DMS153 treated with DMSO at 0.1 percent for 48 hours (cell line): Measurements from ENCODE around the gene CCDC80.

Experiments used
- DNase-seq: peaks from one replicate; lab custom pipeline; 2025; ENCODE audit not compliant: unreplicated experiment; lab: John Stamatoyannopoulos, UW

CCDC80 gene

DNA sequence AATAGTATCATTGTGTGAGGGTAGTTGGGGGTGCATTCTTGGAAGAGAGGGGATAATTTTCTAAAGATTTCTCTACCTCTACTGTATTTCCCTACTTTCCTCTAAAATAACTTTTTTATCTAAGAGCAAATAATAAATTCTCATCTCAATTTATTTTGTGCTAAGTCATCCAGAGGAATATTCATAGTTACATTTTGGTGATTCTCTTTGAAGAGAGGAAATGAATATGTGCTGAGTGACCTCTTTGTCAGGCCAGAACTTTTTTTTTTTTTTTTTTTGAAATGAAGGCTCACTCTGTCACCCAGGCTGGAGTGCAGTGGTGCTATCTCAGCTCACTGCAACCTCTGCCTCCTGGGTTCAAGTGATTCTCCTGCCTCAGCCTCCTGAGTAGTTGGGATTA is 15.1 kb upstream of the CCDC80 start:
- no peak for DNase-seq

DNA sequence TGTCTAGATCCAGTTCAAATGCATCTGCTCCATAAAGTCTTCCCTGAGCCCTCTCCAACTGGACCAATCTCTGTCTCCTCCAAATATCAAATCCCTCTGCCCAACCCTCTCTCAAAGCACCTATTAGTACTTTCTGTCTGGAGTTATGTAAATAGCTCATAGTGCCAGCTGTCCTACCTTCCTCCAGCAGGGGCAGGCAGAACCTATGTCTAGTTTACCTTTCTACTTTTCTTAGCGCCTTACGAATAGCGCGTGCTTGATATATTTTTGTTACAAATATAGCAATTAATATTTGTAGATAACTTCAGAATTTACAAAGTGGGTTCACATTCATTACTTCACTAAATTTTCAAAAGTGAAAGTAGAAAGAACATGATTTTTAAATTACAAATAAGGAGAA is 14.0 kb upstream of the CCDC80 start:
- no peak for DNase-seq

DNA sequence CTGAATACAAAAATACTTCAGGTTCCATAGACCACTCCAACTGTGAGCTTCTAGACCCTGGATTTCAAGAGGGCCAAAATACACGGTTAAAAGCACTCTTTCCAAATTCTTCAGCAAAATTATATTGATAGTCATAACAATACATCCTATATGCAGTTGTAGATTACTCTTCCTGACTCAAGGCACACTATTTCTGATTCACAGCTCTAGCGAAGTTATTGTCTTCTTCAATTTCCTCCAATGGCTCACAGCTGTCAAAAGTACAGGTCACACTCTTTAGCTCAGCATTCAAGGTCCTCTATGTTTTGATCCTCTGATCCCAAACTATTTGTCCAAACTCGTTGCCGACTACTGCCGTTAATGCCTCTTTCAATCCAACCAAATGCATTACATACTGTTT is 13.5 kb upstream of the CCDC80 start:
- DNase-seq = no peak

DNA sequence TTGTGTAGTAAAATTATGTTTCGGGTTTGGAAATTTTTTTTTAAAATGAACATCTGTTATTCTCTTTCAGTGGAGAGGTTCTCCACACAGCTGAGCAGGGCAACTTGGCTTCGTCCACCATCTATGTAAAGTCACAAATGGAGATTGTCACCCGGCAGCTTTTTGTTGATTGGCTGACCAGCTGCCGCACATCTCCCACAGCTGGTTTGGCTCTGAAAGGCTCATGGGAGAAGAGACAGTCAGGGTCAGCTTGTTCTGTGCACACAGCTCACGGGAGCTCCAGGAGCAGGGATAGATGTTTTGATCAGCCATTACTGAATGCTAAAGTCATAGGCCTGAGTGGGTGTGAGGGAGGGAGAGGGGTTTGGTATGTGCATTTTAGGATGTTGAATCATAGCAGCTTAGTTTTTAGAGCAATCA is 12.9 kb upstream of the CCDC80 start:
- DNase-seq = no peak

DNA sequence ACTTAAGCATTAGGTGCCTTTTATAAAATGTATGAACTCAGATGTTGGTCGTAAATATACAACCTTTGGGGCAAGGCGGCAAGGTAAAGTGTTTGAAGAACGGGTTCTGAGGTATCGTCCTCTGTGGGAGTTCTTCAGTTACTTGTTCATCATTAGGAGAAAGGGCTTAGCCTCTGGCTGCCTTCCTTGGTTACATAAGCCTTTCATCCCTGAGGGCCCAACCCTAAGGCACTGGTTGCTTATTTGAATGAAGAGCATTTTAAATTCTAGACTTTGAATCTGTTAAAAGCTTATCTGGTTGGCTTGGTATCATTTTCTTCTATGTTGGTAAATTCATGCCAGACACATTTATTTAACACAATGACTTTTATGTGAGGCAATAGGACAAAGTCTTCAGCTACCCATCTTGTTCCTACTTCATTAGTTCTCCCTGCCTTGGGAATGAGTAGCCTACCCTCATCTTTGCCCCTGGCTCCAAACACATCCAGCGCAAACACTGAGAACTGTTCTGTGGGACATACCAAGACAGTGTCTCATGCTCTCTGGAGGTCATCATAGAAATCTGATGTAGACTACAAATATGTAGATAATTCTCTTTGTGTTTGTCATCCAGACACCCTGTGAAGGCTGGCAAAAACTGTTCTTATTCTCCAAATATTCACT is 12.4 kb upstream of the CCDC80 start:
- DNase-seq = no peak

DNA sequence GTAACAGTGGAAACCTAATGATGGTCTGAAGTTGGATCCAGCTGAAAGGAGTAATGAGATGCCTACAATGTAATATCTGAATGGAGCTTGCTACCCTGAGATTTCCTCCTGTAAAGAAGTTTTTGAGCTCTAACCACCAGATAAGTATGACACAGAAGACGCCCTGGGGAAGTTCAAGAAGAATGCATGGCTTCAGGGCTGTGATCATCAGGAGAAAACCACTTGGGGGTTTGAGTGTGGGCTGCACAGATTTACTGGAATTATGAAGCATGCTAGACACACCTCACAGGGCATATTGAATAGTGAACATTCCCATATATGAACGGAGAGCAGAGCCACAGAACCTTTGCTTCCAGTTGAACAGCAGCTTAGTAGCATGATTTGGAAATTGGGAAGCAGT is 10.6 kb upstream of the CCDC80 start:
- no peak for DNase-seq

DNA sequence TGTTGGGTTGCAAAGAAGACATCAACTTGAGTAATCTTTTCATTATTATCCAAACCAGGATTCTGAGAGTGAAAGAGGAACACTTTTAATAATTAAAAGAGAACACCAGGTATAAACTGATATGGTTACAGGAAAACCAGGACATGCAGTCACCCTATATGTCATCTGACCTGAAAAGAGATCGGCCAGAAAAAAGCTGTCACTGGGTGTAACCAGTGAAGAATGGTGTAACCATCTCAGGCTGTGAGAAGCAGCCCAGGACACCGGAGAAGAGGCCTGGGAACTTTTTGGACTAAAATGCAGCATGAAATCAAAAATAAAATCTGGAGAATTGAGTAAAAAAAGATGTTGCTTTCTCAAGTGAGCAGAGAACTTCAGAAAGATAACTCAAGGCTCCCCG is 10.1 kb upstream of the CCDC80 start:
- DNase-seq = no peak

DNA sequence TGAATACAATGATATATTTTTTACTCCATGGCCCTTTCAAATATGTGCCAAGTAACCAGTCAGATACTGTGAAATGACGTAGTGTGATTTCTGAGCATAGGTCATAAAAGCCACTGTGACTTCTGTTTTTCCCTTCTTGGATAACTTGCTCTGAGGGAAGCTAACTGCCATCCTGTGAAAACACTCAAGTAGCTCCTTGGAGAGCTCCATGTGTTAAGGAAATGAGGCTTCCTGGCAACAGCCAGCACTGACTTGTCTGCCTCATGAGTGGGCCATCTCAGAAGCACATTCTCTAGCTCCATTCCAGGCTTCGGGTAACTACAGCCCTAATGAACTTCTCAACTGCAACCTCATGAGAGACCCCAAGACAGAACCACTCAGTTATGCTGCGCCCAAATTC is 9.5 kb upstream of the CCDC80 start:
- DNase-seq = no peak

DNA sequence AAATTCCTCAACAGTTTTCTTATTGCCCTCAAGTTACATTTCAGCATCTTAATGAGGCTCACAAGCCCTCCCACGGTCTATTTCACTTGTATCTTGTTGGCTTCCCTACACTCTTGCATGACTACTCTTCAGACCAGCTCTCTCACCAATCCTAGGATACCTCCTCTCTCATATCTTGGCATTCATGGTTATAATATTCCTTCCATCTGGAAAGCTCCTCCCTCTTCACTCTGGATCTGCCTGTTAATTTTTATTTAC is 8.5 kb upstream of the CCDC80 start:
- no peak for DNase-seq

DNA sequence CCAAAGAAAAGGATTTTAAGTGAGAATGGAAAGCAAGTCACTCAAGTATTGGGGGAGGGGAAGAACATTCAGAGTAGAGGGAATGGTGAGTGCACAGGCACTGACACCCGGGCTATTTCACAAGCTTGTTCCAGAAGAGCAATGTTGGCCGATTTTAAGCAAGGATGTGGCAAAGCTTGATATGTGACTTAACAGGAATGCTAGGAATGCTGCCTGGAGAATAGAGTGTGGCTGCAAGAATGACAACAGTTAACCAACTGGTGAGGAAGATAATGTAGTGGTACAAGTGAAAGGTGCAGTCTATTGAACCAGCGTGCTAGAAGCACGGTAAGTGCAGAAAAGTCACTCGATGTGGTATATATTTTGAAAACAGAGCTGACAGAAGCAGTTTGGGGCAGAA is 6.2 kb upstream of the CCDC80 start:
- DNase-seq = no peak

DNA sequence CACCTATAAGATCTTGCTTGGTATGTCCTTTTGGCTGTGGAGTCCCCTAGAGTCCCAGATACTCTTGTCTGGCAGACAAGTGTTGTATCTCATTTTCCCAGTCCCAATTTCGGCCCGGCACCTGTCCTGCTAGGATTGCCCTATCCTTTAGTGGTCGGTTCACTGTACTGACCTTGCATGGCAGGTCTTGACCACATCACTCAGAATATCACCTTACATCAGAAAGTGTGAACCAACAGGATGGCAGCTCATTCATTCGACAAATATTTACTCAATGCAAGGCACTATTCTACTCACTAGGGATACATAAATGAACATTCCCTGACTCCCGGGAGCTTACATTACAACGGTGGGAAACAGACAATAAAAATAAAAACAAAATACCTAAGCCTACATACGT is 5.7 kb upstream of the CCDC80 start:
- DNase-seq = no peak

DNA sequence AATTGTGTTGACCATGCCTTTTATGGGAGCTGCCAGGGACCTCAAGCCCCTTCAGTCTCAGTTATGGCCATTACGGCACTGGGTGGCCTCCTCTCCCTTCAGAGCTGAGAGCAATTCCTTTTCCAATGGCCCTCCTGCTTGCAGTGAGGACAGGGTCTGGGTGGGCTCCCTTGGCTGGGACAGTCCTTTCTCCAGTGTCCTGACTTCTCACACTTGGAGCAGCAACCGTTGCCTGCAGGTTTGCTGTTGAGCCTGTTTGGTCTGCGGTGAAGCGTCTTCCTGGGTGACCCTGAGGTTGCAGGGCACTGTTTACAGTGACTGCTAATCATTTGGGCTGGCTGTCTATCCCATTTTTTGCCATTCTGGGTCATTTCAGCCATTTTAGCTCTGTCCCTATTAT is 3.5 kb upstream of the CCDC80 start:
- no peak for DNase-seq

DNA sequence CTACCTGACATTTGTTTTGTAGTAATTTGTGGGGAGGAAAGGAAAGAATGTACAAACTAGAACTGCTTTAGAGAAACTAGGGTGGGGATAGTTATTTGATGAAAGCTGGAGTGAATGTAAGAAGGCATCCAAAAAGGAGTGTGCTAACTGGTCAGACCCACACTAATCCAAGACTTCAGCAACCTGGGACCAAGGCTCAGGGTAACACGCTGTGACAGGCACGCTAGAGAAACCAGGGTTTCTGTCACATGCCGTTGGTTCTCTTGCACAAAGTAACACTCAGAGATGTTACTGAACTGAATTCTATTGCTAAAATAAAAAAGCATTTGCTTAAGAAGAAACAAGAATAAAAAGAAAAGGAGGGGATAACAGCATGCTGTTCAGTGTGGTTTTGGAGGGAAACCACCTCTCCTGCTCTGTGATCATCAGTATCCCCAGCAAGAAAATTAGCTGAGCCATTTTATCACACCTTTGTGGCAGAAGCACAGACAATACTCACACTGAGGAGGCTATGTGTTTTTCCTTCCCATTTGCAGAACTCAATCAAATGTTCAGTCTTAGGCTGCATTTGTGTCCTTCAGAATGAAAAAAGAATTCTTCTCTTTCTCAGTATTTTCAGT is 2.8 kb upstream of the CCDC80 start:
- DNase-seq = no peak

DNA sequence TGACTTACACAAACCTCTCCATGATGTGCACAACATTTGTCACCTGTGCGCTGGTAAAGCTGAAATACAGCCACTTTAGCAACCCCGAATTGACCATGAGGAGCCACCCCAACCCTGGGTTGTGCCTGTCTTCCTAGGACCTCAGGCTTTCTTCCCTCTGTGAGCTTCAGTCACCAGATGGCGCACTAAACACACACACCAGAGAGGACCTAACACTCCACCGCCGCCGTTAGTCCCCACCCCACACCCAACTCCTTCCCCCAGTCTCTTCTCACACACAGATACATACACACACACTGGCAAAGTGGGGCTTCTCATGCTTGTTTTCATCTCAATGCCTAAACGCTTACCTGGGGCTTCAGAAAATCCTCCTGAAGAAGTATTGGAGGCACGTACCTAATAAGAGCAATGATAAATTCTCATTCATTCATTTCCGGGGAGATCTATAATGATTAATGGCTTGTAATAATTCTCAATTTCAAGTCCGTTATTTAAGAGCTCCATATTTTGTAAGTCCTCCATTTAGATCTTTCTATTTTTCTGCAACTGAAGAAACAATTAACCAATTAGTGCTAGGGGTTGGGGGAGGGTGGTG is 2.1 kb upstream of the CCDC80 start:
- DNase-seq = peak; percentile 88

DNA sequence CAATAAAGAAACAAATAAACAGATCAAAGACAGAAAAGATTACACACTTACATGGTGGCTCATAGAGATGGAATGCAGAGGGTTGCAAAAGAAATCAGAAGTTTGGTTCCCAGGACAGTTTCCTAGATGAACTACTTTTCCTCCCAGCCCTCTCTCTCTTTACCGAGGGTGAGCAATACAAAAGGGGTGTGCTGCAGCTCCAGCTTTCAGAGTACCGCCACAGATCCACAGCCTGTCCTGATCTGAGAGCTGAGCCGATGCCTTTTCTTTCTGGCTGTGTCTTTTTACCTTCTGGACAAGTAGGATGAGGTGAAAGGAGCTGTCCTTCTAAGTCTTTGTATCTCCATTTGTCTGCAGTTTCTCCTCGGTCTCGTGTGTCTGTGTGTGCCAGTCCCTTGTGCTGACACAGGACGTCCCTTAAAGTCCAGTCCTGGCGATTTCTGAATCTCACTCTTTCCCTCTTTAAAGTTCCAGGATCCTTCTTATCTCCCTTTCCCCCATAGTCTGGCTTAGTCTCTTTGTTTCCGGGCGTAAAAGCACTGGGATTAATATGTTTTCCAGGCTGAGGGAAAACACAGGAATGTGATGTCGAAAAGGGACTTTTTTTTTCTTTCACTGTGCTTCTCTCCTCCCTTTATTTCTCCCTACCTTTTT is 540 bp downstream of the CCDC80 start:
- no peak for DNase-seq

DNA sequence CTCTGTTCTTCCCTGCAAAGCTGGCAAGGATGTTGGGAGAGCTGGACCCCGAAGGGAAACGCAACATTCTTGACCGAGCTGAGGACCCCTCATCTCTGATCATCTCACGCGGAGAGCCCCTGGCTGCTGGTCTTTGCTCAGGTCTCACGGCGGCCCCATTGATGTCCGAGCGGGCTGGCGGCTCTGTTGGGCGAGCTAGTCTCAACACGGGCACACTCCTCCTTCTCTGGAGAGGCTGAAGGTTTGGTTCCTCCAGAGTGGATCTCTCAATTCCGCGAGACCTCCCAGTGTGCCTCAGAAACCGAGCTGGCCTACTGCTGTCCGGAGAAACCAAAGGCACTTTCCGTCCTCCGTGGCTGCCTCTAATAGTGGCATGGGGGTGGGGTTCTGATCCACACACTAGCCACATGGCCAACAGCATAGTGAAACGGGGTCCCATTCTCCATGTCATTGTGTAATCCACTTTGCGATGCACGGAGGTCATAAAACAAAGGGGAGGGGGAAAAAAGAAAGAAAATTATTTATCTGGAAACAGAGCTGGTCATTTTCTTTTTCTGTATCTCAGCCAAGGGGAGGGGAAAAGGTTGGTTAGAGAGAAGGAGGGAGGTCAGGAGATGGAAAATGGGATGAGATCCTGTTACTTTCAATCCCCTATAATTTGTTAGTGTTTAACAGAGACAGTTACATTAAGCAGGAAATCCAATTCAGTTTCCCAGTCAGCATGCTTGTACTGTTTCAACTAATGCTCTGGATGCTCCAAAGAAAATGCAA is 1.3 kb downstream of the CCDC80 start:
- no peak for DNase-seq

DNA sequence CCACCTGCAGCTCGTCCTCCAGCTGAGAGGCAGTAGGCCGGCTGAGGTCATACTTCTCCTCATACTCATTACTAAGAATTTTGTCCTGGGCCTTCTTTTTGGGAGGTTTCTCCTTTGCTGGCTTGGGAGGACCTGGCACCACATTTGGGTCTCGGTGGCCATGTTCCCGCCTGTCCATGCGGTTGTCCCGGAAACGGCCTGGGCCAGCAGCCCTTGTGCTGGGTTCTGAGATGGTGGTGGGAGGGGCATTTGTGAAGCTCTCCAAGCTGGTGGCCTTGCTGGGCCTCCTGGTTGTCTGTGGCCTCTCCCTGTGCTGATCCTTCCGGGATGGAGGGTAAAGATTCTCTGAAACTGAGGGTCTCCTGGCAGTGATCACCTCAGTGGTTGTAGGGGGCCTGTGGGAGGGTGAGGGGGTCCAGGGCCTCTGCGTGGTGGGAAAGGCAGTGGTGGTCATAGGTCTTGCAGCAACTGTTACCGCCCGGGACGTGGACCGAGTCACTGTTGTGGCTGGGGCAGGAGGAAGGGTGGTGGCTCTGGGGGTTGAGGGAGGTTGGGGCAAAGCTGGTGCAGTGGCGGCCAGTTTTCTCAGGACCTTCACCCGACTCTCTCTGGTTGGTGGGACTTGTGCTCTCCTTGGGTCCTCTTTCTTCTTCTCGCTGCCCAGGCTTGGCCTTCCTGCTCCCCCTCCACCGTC is 2.5 kb downstream of the CCDC80 start:
- no peak for DNase-seq

DNA sequence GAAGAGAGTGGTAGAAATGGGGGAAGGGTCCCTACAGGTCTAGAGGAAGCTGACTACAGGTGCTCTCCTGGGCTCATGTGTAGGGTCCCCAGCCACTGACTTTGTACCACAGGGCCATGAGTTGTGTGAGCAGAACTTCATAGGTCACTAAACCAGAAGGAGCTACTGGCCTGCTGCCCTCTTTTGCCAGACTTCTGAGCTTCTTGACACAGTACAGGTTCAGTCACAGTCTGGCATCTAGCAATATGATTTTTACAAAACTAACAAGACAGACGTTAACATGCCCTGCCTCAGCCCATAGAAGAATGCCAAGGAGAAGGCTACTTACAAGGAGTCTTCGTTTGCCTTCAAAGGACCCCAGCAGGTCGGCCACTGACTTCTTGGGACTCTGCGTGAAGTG is 3.2 kb downstream of the CCDC80 start:
- DNase-seq = no peak

DNA sequence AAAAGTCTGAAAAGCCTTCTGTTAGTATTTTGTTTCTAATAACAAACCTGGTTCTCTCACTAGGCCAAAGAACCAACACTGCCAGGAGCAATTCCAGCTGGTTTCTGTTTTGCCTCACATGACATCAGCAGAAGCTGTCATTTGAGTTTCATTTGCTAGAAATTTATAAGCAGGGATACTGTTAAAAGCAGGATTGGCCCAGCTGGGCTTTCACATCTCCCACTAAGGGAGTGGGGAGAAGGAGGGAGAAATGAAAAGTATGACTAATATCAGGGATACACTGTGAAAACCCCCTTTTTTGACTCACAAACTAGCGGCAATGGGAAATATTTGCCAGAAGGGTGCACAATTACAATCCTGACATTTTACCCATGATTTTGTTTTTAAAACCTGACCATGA is 5.3 kb downstream of the CCDC80 start:
- DNase-seq = no peak

DNA sequence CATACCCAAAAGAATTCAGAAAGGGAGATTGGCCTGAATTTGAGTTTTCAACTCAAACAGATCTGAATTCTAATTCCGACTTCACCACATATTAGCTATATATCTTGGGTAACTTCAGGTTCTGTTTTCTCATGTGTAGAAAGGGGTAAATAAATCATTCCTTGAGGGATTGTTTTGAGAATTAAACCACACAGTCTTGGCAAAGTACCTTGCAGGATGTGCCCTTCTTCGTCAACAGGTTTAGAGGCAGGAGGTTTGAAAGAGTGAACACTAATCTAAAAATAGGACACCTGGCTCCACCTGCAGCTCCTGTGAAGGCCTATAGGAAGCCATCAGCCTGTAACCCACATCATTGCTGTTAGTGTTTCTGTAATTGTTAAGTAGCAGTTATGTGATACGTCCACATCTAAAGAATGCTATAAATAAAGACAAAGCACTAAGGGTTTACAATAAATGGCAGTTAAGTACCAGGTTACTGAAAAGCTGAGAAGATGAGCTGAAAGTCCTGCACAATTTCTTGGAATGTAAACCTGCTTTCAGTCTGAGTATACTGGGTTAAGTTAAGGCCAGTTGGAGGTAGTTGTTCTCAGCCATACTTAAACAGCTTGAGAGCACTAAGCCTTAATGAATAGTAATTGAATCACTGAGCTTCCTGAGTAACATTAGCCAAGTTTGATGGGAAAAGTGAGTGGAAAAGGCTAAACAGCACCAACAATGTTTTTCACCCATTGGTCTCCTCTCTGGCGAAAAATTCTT is 6.0 kb downstream of the CCDC80 start:
- peak; percentile 34 for DNase-seq

DNA sequence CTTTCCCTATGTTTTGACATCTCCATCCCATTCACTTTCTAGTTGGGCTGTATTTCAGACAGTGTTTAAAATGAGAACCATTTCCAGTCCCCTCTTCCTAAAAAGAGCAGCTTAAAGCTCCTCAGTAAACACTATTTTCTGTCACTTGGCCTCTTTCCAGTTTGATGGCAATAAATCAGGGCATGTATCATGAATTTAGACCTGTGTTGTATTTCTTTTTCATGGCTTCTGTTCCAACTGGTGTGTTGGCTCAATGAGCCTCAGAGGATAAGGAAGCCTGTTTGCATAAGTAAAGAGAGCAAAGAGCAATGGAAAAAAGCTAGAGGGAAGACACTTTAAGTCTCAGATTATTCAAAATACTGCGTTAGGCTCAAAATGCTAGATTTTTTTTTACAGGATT is 7.2 kb downstream of the CCDC80 start:
- DNase-seq = peak; percentile 51
